ENCODE results near the gene DIO1. TPM values are rescaled to one million over a fixed set of nuclear protein-coding genes. Genes with fewer than 3 reads are reported as not detected.

The DIO1 gene
- total and polyA plus RNA-seq, 2 of the 8 experiments (the other 6 are each of a cell fraction or from before 2014, with no cell fraction given), result 0.14 TPM; not detected in 1

DNA sequence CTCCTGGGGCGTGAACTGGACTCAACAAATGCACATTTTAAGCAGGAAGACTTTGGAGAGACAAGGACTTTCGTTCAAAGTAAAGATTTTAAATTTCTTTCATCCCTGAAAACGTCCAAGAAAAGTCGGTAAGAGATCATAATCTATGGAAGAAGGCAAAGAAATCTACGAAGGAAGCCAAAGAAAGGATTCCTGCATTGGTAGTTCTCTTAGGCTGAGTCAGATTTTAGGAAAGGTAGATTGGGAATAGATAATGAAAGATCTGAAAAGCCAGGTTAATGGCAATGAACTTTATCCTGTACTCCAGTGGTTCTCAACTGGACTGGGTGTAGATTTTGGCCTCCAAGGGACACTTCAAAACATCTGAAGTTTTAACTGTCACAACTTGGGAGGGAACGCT, 49.1 kb downstream of the DIO1 start:
- Histone ChIP-seq H2BK15ac (ENCODE audit: low read length) (no peak overlapping the region), H3K36me3 (ENCODE audit: control insufficient read depth in 2 of 4, insufficient read depth in 4 of 4, low read length in 3 of 4) (peaks cover 0 to 4% (median 0%) of the 10 kb centered on the region in 4 experiments; a peak in 3 of 8 replicates), H3K9ac (replicated peaks in 1 of 4; ENCODE audit: extremely low read depth in 1 of 4, low read depth in 3 of 4, low read length in 3 of 4) (no peak overlapping the region), H2AFZ (ENCODE audit: low read length) (no peak overlapping the region), H3K4ac (replicated peaks; ENCODE audit: insufficient read length, low read depth, low read length) (no peak overlapping the region), H3K23me2 (ENCODE audit: low read depth, low read length) (peaks cover 14% of the 10 kb centered on the region), H3K27ac (ENCODE audit: low read depth, low read length) (no peak overlapping the region), H3K27me3 (replicated peaks in 1 of 4; ENCODE audit: control insufficient read depth in 3 of 4, extremely low read depth in 1 of 4, insufficient read depth in 3 of 4, low read length in 3 of 4) (no peaks in the 10 kb centered on the region), H3K56ac (replicated peaks; ENCODE audit: insufficient read length, low read depth, low read length) (no peak overlapping the region), H4K5ac (ENCODE audit: insufficient read length, low read depth, low read length) (no peak overlapping the region), H3K79me1 (ENCODE audit: low read depth, low read length) (peaks cover 9% of the 10 kb centered on the region), H3K18ac (ENCODE audit: extremely low read depth, low read length) (no peak overlapping the region), H3K14ac (ENCODE audit: insufficient read length) (no peak overlapping the region), H3K23ac (ENCODE audit: insufficient read length) (no peak overlapping the region), H3K4me1 (replicated peaks in 1 of 4; ENCODE audit: control insufficient read depth in 3 of 4, insufficient read depth in 4 of 4, low read length in 3 of 4) (peaks cover 0 to 10% (median 6%) of the 10 kb centered on the region in 4 experiments; a peak in 6 of 7 replicates), H2BK12ac (ENCODE audit: low read depth, low read length) (no peak overlapping the region), H3K4me3 (ENCODE audit: extremely low read depth in 1 of 4, insufficient read depth in 2 of 4, low read depth in 3 of 4, low read length in 4 of 4) (no peak overlapping the region), H2BK120ac (replicated peaks; ENCODE audit: low read depth, low read length) (no peak overlapping the region), H2BK20ac (ENCODE audit: low read length) (no peak overlapping the region), H4K20me1 (replicated peaks in 1 of 2; ENCODE audit: control insufficient read depth in 1 of 2, insufficient read depth in 2 of 2, low read length in 2 of 2) (peaks cover 0 to 1% of the 10 kb centered on the region in 2 experiments), H2BK5ac (ENCODE audit: low read depth, low read length) (no peak overlapping the region), H4K91ac (replicated peaks; ENCODE audit: insufficient read length, low read length) (no peak overlapping the region), H3K79me2 (ENCODE audit: control insufficient read depth in 1 of 2, insufficient read depth in 2 of 2, low read length in 2 of 2) (peaks cover 0 to 27% of the 10 kb centered on the region in 2 experiments; a peak in 2 of 4 replicates), H2AK5ac (ENCODE audit: low read depth, low read length) (no peak overlapping the region), H3K9me3 (ENCODE audit: insufficient read depth in 2 of 2, low read depth in 1 of 2, low read length in 1 of 2) (no peaks in the 10 kb centered on the region), H4K8ac (ENCODE audit: extremely low read depth, insufficient read depth, low read length) (no peak overlapping the region), H3K4me2 (ENCODE audit: insufficient read depth in 1 of 2, low read depth in 2 of 2, low read length in 2 of 2) (no peak overlapping the region)
- POLR2A ChIA-PET (ENCODE audit: partially characterized antibody), result interaction anchor here (1.2 kb wide), 1 partner anchor 211 kb away, joined by 3 read pairs; no protein-coding TSS in a partner anchor
- FAIRE-seq (no peak), DNase-seq (ENCODE audit: low read depth in 1 of 2, low spot score in 2 of 2) (no peak)
- no peak for TF ChIP-seq JUND (IDR thresholded peaks at IDR 0.05; ENCODE audit: low read length)
- no peak for TF ChIP-seq KDM5A (IDR thresholded peaks at IDR 0.05; ENCODE audit: low read length)
- TF ChIP-seq CHD2 (IDR thresholded peaks at IDR 0.05; ENCODE audit: low read length), result no peak
- no peak for TF ChIP-seq EP300 (IDR thresholded peaks at IDR 0.05; ENCODE audit: borderline replicate concordance in 1 of 2, low read depth in 2 of 2, low read length in 2 of 2)
- TF ChIP-seq RNF2 (IDR thresholded peaks at IDR 0.05; ENCODE audit: borderline replicate concordance, low read depth, low read length, missing control alignments, poor library complexity, severe bottlenecking), result no peak
- TF ChIP-seq CBX8 (IDR thresholded peaks at IDR 0.05; ENCODE audit: borderline replicate concordance, low read depth, low read length), result no peak
- no peak for TF ChIP-seq GTF2F1 (IDR thresholded peaks at IDR 0.05; ENCODE audit: borderline replicate concordance, low read depth, low read length)
- no peak for TF ChIP-seq TAF1 (IDR thresholded peaks at IDR 0.05; ENCODE audit: low read depth, low read length)
- WGBS, 2 experiments (ENCODE audit: extremely low coverage in 1 of 2, insufficient coverage in 1 of 2, insufficient read length in 1 of 2, insufficient replicate concordance in 2 of 2, low coverage in 1 of 2, low lambda C conversion rate in 2 of 2, missing lambda C conversion rate in 1 of 2), result 87% methylated on average over 6 of the region's 6 CpGs; no CpG with 5 or more reads in 1 of the 2 experiments
- CTCF ChIA-PET (ENCODE audit: partially characterized antibody), result interaction anchor here (0.7 to 3.6 kb wide), 3 partner anchors 64 to 83 kb away, joined by 3 to 19 read pairs (median 9); no protein-coding TSS in a partner anchor

Data from H1 (cell line).